H1 (cell line): ENCODE data around the gene PPP1R14C. TPM values are rescaled to one million over a fixed set of nuclear protein-coding genes. Genes with fewer than 3 reads are reported as not detected.

Experiments used
- CHD7 ChIP-seq: fragments of 300-600 bp; sonication (generic); IDR thresholded peaks from 2 replicates; pipeline ENCODE4 v1.7.1; 2012; ENCODE audit warnings: low read length, moderate library complexity, mild to moderate bottlenecking, inconsistent platforms; ENCODE audit not compliant: insufficient replicate concordance
- polyA plus RNA-seq, 7 experiments: library from polyadenylated mRNA; depleted of rRNA in 3 of 7; stranded (reverse) in 5 of 7; unstranded in 2 of 7; fragments of >200 nt in 5 of 7; fragments of 200-250 nt in 2 of 7; gene quantifications; 1 replicate in 5 of 7; 2 replicates in 1 of 7; 4 replicates in 1 of 7; pipeline versions ENCODE4 v1.2.1 to v1.2.3, GENCODE V29; 2011 to 2013; ENCODE audit warnings: missing spikeins in 2 of 7, mixed read lengths in 2 of 7
- total RNA-seq: library from RNA; stranded (reverse); fragmentation: NEBNext Ultra II Directional; extraction: Animal tissue kit (Norgen Biotek cat#: 25700); gene quantifications from 2 replicates; pipeline ENCODE4 v1.2.1, GENCODE V29; 2021

Gene PPP1R14C
- total and polyA plus RNA-seq, 2 of the 8 experiments (the other 6 are each of a cell fraction or from before 2014, with no cell fraction given): 0.30 to 0.61 TPM

- no peak for TF ChIP-seq CHD7
- TF ChIP-seq, all 59 proteins: peak for 0
Measured at GRCh38 chr6:150238846-150239407, 96.1 kb downstream of the PPP1R14C start (continued).
